GM18505 (cell line): ENCODE results near the gene AGMO.
"Not testable (repeated sequence)": the region's sequence is repeated elsewhere in the genome, so short reads cannot be mapped to it uniquely, and the experiment has no call there.

Experiments
- ATAC-seq: cut with Tn5 transposase; IDR thresholded peaks from one replicate; pipeline ENCODE4 v1.9.1; 2021; ENCODE audit not compliant: unreplicated experiment
- POLR2A ChIP-seq: IDR thresholded peaks from 4 replicates; pipeline ENCODE4 v1.6.1; 2011; ENCODE audit warnings: borderline replicate concordance; ENCODE audit not compliant: insufficient read depth, insufficient read length; ENCODE audit errors: extremely low read depth

The AGMO gene

DNA sequence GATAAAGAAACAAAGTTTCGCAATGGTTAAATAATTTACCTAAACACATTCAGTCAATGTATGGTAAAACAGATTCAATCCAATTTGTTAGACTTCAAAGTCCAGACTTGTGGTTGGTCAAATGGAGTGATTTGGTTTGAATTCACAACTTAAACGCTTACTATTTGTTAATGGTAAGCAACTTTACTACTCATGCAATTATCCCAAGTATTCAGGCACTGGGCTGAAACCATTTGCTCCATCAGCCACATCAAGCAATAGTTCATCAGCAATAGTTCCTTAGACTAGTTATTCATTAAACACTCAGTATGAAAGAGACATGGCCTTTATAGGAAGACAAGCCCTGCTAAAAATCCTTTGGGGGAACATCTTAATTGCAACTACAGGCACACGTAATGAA, 253.0 kb downstream of the AGMO start:
- TF ChIP-seq POLR2A: no peak
- ATAC-seq: no peak

DNA sequence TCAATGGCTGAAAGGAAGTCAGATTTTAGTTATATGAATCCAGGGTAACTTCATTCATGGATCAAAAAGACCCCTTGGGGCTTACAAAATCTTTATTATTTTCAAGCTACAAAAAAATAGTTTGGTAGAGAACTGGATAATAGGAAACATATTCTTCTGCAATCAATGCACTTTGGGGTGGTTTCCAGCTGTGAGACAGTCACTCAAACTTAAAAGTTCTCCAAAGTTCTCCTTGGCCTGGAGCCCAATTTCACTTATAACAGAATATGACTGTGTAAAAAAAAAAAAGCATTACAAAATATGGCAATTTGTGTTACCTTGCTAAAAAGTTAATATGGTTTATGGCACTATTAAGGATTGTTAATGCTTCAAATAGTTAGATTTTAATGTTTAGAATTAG, 255.5 kb downstream of the AGMO start:
- TF ChIP-seq POLR2A: no peak
- ATAC-seq: no peak

DNA sequence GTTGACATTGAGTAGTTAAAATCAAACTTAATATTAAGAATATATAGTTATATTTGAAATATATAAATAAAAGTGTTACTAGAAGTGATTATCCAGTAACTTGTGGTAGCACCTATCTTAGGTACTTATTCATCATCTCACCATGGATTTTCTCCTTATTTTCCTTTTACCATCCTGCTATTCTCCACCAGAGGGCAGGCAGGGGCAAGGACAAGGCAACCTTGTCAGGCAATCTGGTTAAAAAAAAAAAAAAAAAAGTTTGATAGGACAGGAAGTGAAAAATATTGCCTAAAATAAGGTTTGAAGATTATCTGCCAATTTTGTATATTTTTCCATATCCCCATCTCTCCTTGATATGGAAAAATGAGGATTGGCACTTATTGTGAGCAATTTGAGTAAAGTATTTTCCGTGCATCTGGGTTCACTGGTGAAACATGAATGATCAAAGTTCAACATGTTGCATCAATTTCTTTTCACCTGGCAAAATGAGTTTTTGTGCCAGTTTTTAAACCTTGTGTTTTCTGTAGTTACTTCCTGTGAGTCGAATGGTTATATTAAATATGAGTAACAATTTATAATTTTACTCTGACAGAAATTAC, 256.7 kb downstream of the AGMO start:
- ATAC-seq: peak; percentile 71
- TF ChIP-seq POLR2A: no peak

DNA sequence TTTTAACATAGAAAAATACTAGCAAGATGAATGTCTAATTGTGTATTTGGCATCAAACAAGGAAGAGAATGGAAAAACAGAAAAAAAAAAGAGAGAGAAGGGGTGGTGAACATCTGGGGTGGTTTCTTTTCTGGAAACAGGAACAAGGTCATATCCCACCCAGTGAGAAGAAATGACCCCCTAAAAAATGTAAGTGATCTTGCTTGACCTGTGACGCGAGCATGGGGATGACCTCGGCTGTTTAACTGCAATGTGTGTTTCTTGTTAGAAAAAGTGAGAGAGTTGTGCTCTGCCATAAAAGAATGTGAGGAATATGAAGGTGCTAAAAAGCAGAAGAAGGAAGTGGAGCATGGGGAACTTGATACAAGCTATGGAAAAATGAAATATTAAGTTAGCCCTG, 258.5 kb downstream of the AGMO start:
- ATAC-seq: no peak
- TF ChIP-seq POLR2A: no peak

DNA sequence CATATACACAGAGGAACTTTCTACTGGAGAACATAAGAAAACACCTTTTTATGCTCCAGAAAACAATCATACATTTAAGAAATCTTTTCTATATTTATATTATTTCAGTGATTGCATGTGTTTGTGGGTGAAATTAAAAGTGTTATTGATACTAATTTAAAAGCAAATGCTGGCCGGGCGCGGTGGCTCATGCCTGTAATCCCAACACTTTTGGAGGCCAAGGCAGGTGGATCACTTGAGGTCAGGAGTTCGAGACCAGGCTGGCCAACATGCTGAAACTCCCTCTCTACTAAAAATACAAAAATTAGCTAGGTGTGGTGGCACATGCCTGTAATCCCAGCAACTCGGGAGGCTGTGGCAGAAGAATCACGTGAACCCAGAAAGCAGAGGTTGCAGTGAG, 260.8 kb downstream of the AGMO start:
- ATAC-seq: not testable (repeated sequence)

DNA sequence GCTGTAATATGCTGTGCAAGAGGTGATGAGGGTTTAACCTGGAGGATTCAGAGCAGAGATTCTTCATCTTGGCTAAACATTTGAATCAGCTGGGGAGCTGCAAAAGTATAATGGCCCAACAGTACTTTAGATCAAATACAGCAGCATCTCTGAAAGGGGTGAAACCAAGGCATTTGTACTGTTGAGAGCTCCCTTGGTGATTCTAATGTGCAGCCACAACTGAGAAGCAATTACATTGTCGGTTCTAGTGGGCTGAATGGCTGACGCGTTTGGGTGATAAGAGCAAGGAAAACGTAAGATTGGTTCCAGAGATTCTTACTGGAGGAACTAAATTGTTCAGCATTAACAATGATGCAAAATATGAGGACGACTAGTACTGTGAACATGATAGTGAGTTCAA, 269.7 kb downstream of the AGMO start:
- ATAC-seq: no peak
- no peak for TF ChIP-seq POLR2A

DNA sequence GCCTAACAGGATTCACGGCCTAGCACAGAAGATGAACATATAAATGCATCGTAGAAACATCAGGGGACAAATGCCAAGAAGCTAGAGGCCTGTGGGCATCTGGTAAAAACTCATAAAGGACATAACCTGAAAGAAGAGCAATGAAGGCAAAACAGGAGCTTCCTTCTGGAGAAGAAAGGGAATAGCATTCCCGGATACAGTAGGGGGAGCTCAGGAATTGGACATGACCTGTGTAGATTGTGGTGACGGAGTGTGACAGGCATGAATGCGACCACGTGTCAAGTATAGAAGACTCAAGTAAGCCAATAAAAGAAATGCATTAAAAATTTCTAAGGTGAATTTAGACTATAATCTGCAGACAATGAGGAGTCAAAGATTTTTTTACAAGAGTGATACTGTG, 270.1 kb downstream of the AGMO start:
- TF ChIP-seq POLR2A: no peak
- ATAC-seq: no peak

DNA sequence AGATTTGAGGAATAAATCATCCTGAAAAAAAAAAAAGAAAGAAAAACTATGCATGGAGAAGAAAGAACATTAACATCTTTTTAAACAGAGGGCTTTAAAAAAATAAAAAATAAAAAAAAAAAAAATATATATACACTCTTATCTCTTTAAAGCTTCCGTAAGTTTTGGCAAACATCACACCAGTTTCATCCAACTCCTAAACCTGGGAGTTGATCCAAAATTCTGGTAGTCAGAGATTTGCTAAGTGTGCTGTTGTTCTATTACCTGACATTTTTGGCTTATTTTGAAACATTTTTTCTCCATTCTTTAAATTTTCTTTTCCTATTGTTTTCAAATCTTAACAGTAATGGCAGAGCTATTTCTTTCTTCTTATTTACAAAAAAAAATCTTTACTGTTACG, 273.1 kb downstream of the AGMO start:
- no peak for ATAC-seq

DNA sequence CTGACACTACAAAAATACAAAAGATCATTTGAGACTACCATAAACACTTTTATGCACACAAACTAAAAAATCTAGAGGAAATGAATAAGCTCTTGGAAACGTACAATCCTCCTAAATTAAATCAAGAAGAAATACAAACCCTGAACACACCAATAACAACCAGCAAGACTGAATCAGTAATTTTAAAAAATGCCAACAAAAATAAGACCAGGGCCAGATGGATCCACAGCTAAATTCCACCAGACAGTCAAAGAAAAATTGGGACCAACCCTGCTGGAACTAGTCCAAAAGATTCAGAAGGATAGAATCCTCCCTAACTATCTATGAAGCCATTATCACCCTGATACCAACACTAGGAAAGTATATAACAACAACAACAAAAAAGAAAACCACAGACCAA, 277.4 kb downstream of the AGMO start:
- ATAC-seq: no peak

More for the DNA sequence above, 273.1 kb downstream of the AGMO start:
- no peak for TF ChIP-seq POLR2A

DNA sequence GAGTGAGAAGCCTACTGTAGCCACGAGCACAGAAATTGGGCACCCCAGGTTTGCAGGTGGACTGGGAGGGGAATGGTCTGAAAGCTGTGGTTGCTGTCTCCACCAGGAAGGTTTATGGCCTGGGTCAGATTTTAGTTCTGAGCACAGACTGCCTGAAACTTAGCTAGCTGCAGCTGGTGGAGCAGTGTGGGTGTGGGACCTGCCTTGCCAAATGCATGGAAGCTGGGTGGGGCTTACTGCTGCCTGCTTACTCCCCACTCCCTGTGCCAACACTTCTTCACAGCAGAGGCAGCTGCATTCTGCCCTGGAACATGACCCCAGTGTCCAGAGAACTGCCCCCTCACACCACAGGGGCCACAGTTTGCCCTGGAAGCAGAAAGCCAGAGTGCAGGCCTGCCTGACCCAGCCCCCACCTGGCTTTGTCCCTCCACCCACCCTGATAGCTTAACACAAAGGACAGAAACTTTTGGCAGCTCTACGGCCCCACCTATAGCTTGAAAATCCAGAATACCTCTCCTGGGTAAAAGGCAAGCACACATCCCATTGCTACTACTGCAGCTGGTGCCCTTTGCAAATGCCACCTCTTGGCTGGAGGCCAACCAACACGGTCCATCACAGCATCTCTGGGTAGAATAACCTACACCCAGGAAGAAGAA, 281.6 kb downstream of the AGMO start:
- TF ChIP-seq POLR2A: no peak
- ATAC-seq: no peak

More for the DNA sequence above, 277.4 kb downstream of the AGMO start:
- no peak for TF ChIP-seq POLR2A

DNA sequence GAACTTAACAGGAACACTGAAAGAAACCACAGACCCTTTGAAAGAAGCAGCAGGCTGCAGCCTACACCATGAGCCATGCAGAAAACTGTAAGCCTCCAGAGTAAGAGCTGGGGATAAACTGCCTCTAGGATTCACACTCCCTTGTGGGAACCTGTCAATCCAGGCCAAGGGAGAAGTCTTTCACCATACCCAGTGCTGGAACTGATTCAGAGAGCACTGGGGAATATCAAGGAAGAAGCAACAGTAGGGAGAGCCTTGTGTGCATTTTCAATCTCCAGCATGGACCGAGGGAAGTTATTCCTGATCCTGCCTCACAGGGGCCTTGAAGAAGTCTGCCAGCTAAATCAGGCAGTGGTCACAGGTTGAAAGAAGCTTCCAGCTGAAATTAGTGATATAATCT, 282.2 kb downstream of the AGMO start:
- no peak for ATAC-seq
- TF ChIP-seq POLR2A: no peak

DNA sequence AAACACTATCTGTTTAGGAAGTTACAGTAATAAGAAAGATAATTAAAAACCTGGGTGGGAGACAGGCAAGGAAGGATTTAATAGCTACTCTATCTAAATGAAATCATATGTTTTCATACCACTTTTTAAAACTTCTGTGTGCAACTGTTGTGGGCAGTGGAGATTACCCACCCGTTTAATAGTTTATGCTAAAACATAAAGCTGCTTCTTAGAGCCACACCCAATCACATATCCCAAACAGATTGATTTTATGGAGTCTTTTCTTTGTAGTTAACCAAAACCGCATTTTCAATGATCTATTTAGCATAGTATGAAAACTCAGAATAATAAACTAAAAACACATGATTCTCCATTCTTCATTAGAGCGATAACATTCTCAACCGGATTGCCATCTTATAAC, 304.1 kb downstream of the AGMO start:
- TF ChIP-seq POLR2A: no peak
- no peak for ATAC-seq

DNA sequence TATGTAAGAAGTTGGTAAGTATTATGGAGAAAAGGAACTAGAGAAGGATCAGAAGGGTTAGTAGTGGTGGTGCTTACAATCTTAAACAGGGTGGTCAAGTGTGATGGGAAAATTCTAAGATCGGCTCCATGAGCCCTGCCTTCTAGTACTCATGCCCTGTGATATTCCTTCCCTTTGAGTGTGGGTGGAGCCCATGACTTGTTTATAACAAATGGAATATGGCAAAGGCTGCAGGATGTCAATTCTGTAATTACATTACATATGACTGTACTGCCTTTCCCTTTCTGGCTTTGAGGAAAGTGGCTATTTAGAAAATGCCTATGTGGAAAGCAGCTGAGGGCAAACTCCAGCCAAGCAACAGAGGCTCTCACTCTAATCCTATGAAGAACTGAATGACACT, 309.6 kb downstream of the AGMO start:
- no peak for ATAC-seq
- no peak for TF ChIP-seq POLR2A

DNA sequence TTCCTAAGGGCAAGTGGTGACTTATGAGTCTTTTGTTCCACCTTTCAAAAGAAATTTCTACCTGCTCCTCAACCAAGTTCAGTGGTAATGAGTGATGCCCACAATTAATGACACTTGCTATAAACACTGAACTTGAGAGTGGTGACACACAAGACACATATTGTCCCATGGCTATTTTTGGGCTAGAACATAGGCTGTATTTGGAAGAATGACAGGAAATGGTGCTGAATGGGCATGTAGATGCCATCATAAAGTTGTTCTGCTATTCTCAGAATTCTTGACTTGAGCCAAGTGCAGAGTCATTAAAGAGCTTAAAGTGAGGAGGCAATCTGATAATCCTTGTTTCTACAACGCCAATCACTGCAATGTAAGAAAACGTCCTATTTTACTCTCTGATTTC, 313.3 kb downstream of the AGMO start:
- no peak for ATAC-seq
- no peak for TF ChIP-seq POLR2A

DNA sequence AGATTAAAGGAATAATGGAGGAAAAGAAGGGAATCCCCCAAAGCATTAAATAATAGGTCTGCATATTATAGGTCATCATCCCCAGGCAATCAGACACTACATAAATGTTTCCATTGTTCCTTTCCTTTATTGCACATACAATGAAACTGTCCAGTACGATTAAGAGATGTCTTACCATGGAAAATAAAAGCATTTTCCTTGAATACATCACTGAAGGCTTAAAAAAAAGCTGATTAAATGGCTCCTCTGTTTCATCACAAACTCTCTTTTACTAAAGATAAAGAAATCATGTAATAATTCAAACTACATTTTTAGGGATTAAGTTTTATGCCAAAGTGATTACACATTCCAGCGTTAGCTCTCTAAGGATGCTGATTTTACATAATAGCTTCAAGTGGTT, 316.0 kb downstream of the AGMO start:
- no peak for TF ChIP-seq POLR2A
- ATAC-seq: no peak
